Fibroblast of lung (primary cell): ENCODE measurements around the gene KHNYN.

Source experiments
- CTCF ChIP-seq, 2 donors: IDR thresholded peaks in 1 of 2; conservative IDR thresholded peaks in 1 of 2; 1 replicate in 1 of 2; 2 replicates in 1 of 2; pipeline ENCODE4 v1.5.1; 2011 to 2012; ENCODE audit warnings: low read length in 2 of 2, control low read depth in 1 of 2, inconsistent platforms in 1 of 2, low read depth in 1 of 2, mild to moderate bottlenecking in 1 of 2
- EZH2 ChIP-seq: IDR thresholded peaks from 2 replicates; pipeline ENCODE4 v1.5.1; 2012; ENCODE audit warnings: low read length, control low read depth, mild to moderate bottlenecking; ENCODE audit errors: missing control alignments

DNA sequence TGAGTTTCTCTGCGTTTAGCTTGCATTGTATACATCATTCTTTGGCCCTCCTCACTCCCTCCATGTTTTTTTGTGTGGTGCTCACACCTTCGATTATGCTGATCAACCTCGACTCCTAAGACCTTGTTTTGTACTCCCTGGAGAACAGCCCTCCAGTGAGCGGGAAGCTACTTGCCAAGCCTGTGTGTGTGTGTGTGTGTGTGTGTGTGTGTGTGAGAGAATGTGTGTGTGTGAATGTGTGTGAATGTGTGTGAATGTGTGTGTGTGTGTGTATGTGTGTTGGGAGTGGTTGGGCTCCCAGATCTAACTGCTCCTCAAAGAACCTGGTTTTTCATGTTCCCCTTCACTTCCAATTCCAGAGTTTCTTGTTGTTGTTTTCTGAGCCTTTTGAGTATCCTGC, 24.9 kb upstream of the KHNYN start:
- TF ChIP-seq CTCF (conservative IDR thresholded peaks at IDR 0.05 in 1 of 2, IDR thresholded peaks at IDR 0.05 in 1 of 2; ENCODE audit: low read depth in 1 of 2, low read length in 2 of 2) (no peak), EZH2 (no peak)
